Measurements from ENCODE around the gene PAK6. TPM values are rescaled to one million over a fixed set of nuclear protein-coding genes. Genes with fewer than 3 reads are reported as not detected.

The PAK6 gene
- polyA plus RNA-seq, 2 of the 4 experiments (the other 2 are of a cell fraction), result 0.10 to 0.16 TPM

DNA sequence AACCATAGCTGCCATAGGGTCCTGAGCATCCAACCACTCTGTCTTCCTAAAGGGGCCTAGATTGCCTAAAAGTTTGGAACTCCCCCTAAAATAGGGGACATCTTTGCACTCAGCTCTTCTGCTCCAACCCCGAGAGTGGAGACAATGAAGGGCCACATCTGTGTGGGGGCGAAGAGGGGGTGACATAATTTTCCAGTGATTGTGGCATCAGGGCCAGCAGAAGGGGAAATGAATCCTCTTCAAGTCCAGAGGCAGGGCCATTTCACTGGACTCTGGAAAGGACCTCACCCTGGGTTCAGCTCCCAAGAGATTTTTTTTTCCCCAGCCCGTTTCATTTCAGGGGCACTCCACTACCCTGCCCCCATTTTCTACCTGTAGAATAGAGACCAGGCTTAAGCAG, 48.6 kb downstream of the PAK6 start:
- ChIA-PET CTCF (interaction anchor here (0.9 to 7.2 kb wide), 7 partner anchors 14 to 70 kb away, joined by 3 to 55 read pairs (median 7); partner anchors contain the start of gene PLCB2), POLR2A (no interaction called here)
- ATAC-seq, result no peak
- Histone ChIP-seq H3K4me1 (peaks cover 15% of the 10 kb centered on the region; the same call in 2 of the 3 replicates), H3K4me3 (no peak overlapping the region), H3K9me3 (no peaks in the 10 kb centered on the region), H3K27ac (no peak overlapping the region), H3K4me2 (peak overlapping the region; percentile 30; the same call in 1 of the 3 replicates)
- FAIRE-seq, result no peak
- DNase-seq (ENCODE audit: low read depth in 1 of 2, low spot score in 1 of 2), result no peak
- TF ChIP-seq MYC (IDR thresholded peaks at IDR 0.05; ENCODE audit: borderline replicate concordance, low read length), result no peak
- TF ChIP-seq, protein P1, sequence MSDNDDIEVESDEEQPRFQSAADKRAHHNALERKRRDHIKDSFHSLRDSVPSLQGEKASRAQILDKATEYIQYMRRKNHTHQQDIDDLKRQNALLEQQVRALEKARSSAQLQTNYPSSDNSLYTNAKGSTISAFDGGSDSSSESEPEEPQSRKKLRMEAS (IDR thresholded peaks at IDR 0.05), result no peak
- TF ChIP-seq MAZ (IDR thresholded peaks at IDR 0.05; ENCODE audit: borderline replicate concordance, low read depth, low read length), result no peak
- TF ChIP-seq ZFP36 (IDR thresholded peaks at IDR 0.05; ENCODE audit: borderline replicate concordance, partially characterized antibody), result no peak
- TF ChIP-seq, protein P2, sequence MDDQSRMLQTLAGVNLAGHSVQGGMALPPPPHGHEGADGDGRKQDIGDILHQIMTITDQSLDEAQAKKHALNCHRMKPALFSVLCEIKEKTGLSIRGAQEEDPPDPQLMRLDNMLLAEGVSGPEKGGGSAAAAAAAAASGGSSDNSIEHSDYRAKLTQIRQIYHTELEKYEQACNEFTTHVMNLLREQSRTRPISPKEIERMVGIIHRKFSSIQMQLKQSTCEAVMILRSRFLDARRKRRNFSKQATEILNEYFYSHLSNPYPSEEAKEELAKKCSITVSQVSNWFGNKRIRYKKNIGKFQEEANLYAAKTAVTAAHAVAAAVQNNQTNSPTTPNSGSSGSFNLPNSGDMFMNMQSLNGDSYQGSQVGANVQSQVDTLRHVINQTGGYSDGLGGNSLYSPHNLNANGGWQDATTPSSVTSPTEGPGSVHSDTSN (IDR thresholded peaks at IDR 0.05), result no peak
- no peak for TF ChIP-seq BHLHE40 (IDR thresholded peaks at IDR 0.05; ENCODE audit: low read depth, low read length)
- no peak for TF ChIP-seq EHMT2 (IDR thresholded peaks at IDR 0.05; ENCODE audit: low read depth)
- TF ChIP-seq FOSL2 (IDR thresholded peaks at IDR 0.05), result no peak
- TF ChIP-seq FOSL2 (CRISPR knock-in tag; IDR thresholded peaks at IDR 0.05), result no peak
- TF ChIP-seq TFCP2L1 (CRISPR knock-in tag; IDR thresholded peaks at IDR 0.05), result no peak
- TF ChIP-seq CHD2 (IDR thresholded peaks at IDR 0.05; ENCODE audit: low read length, partially characterized antibody), result no peak
- TF ChIP-seq NPAS2 (CRISPR knock-in tag; IDR thresholded peaks at IDR 0.05; ENCODE audit: borderline replicate concordance), result no peak
- no peak for TF ChIP-seq TP53 (CRISPR knock-in tag; IDR thresholded peaks at IDR 0.05)
- TF ChIP-seq ZNF302 (CRISPR knock-in tag; IDR thresholded peaks at IDR 0.05), result no peak
- TF ChIP-seq RFX5 (IDR thresholded peaks at IDR 0.05), result no peak
- no peak for TF ChIP-seq PHF8 (IDR thresholded peaks at IDR 0.05; ENCODE audit: borderline replicate concordance, low read depth)
- TF ChIP-seq, protein P3, sequence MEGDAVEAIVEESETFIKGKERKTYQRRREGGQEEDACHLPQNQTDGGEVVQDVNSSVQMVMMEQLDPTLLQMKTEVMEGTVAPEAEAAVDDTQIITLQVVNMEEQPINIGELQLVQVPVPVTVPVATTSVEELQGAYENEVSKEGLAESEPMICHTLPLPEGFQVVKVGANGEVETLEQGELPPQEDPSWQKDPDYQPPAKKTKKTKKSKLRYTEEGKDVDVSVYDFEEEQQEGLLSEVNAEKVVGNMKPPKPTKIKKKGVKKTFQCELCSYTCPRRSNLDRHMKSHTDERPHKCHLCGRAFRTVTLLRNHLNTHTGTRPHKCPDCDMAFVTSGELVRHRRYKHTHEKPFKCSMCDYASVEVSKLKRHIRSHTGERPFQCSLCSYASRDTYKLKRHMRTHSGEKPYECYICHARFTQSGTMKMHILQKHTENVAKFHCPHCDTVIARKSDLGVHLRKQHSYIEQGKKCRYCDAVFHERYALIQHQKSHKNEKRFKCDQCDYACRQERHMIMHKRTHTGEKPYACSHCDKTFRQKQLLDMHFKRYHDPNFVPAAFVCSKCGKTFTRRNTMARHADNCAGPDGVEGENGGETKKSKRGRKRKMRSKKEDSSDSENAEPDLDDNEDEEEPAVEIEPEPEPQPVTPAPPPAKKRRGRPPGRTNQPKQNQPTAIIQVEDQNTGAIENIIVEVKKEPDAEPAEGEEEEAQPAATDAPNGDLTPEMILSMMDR (IDR thresholded peaks at IDR 0.05), result no peak
- TF ChIP-seq HOXA7 (CRISPR knock-in tag; IDR thresholded peaks at IDR 0.05), result no peak
- TF ChIP-seq HOXB13 (CRISPR knock-in tag; IDR thresholded peaks at IDR 0.05; ENCODE audit: low read depth), result no peak
- TF ChIP-seq, protein P4, sequence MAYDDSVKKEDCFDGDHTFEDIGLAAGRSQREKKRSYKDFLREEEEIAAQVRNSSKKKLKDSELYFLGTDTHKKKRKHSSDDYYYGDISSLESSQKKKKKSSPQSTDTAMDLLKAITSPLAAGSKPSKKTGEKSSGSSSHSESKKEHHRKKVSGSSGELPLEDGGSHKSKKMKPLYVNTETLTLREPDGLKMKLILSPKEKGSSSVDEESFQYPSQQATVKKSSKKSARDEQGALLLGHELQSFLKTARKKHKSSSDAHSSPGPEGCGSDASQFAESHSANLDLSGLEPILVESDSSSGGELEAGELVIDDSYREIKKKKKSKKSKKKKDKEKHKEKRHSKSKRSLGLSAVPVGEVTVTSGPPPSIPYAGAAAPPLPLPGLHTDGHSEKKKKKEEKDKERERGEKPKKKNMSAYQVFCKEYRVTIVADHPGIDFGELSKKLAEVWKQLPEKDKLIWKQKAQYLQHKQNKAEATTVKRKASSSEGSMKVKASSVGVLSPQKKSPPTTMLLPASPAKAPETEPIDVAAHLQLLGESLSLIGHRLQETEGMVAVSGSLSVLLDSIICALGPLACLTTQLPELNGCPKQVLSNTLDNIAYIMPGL (CRISPR knock-in tag; IDR thresholded peaks at IDR 0.05; ENCODE audit: borderline replicate concordance), result no peak
- no peak for TF ChIP-seq NFE2L2 (conservative IDR thresholded peaks at IDR 0.05; ENCODE audit: low read length)
- WGBS (ENCODE audit: missing lambda C conversion rate), result 82% methylated on average over 3 of the region's 3 CpGs

DNA sequence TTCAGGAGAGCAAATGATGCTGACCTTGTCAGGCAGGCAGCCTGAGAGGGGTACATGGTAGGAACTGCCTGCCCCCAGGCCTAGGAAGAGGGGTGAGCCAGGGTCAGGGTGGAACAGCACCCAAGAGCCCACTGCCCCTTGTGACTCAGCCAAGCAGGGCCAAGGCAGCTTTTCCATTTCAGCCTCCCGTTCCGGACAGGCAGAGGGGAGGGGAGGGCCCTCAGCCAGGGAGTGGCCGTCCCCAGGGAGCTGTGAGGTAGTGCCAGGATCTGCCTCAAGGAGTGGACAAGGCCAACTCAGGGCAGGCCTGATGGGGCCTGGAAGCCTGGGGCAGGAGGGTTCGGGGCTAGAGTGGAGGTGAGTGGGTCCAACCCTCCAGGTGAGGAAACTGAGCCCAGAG, 49.1 kb downstream of the PAK6 start:
- ATAC-seq (peak; percentile 45 to 60; a peak in 4 of 6 replicates), FAIRE-seq (no peak), DNase-seq (ENCODE audit: low read depth in 1 of 2, low spot score in 1 of 2) (peak; percentile 31 to 42)
- Histone ChIP-seq H3K4me3 (no peak overlapping the region), H3K4me1 (peaks cover 15% of the 10 kb centered on the region; the same call in 2 of the 3 replicates), H3K9me3 (no peaks in the 10 kb centered on the region), H3K4me2 (peak overlapping the region; percentile 30; the same call in 1 of the 3 replicates), H3K27ac (0 out of 6 replicates have a peak overlapping the region, but pooled peaks of 1 of the 2 experiments have one; percentile 9)
- POLR2A ChIA-PET, result no interaction called here
- 83% methylated on average over 1 of the region's 4 CpGs for WGBS (ENCODE audit: missing lambda C conversion rate)
- CTCF ChIA-PET, result interaction anchor here (0.8 to 7.2 kb wide), 11 partner anchors 8 to 134 kb away, joined by 3 to 55 read pairs (median 6); partner anchors contain the start of gene PLCB2
- TF ChIP-seq FOSL2 (IDR thresholded peaks at IDR 0.05) (no peak), FOSL2 (CRISPR knock-in tag; IDR thresholded peaks at IDR 0.05) (no peak), TP53 (CRISPR knock-in tag; IDR thresholded peaks at IDR 0.05) (no peak), FOXS1 (CRISPR knock-in tag; IDR thresholded peaks at IDR 0.05) (no peak), ZNF302 (CRISPR knock-in tag; IDR thresholded peaks at IDR 0.05) (no peak), PHF8 (IDR thresholded peaks at IDR 0.05; ENCODE audit: borderline replicate concordance, low read depth) (no peak), ZC3H11A (IDR thresholded peaks at IDR 0.05) (no peak), KDM5A (IDR thresholded peaks at IDR 0.05) (no peak), JUNB (IDR thresholded peaks at IDR 0.05) (no peak), MAFK (IDR thresholded peaks at IDR 0.05; ENCODE audit: partially characterized antibody) (no peak), ZFP36 (IDR thresholded peaks at IDR 0.05; ENCODE audit: borderline replicate concordance, partially characterized antibody) (no peak)
- TF ChIP-seq, protein P5, sequence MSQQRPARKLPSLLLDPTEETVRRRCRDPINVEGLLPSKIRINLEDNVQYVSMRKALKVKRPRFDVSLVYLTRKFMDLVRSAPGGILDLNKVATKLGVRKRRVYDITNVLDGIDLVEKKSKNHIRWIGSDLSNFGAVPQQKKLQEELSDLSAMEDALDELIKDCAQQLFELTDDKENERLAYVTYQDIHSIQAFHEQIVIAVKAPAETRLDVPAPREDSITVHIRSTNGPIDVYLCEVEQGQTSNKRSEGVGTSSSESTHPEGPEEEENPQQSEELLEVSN (IDR thresholded peaks at IDR 0.05; ENCODE audit: borderline replicate concordance, low read depth), result no peak
- TF ChIP-seq, protein P6, sequence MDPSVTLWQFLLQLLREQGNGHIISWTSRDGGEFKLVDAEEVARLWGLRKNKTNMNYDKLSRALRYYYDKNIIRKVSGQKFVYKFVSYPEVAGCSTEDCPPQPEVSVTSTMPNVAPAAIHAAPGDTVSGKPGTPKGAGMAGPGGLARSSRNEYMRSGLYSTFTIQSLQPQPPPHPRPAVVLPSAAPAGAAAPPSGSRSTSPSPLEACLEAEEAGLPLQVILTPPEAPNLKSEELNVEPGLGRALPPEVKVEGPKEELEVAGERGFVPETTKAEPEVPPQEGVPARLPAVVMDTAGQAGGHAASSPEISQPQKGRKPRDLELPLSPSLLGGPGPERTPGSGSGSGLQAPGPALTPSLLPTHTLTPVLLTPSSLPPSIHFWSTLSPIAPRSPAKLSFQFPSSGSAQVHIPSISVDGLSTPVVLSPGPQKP (IDR thresholded peaks at IDR 0.05; ENCODE audit: low read depth, low read length), result no peak
- TF ChIP-seq, protein P2 (IDR thresholded peaks at IDR 0.05), result no peak
